GM23338 (cell line): ENCODE data around the gene AANAT.

Experiments used
- CREB1 ChIP-seq: fragments of 250-450 bp; sonication (Bioruptor Pico); IDR thresholded peaks from 2 replicates; pipeline ENCODE4 v1.5.0; 2020; ENCODE audit warnings: low read depth, mild to moderate bottlenecking, moderate library complexity
- EZH2 ChIP-seq: fragments of 200-600 bp; sonication (generic); IDR thresholded peaks from one replicate; pipeline ENCODE4 v1.8.0; 2017; ENCODE audit warnings: antibody characterized with exemption, mild to moderate bottlenecking, low read depth; ENCODE audit not compliant: unreplicated experiment
- EZH2phosphoT487 ChIP-seq: fragments of 200-600 bp; sonication (generic); IDR thresholded peaks from one replicate; pipeline ENCODE4 v1.8.1; 2018; ENCODE audit warnings: antibody characterized with exemption; ENCODE audit not compliant: unreplicated experiment
- JUNB ChIP-seq: IDR thresholded peaks from one replicate; pipeline ENCODE4 v1.6.1; 2016; ENCODE audit warnings: antibody characterized with exemption; ENCODE audit not compliant: unreplicated experiment
- NANOG ChIP-seq: IDR thresholded peaks from 2 replicates; pipeline ENCODE4 v1.6.1; 2016; ENCODE audit warnings: antibody characterized with exemption, borderline replicate concordance
- POLR2AphosphoS5 ChIP-seq: IDR thresholded peaks from 2 replicates; pipeline ENCODE4 v1.6.1; 2016; ENCODE audit warnings: antibody characterized with exemption, low read depth
- STAT1 ChIP-seq: IDR thresholded peaks from one replicate; pipeline ENCODE4 v1.6.1; 2016; ENCODE audit warnings: antibody characterized with exemption; ENCODE audit not compliant: unreplicated experiment
- ZNF114 ChIP-seq: fragments of 250-450 bp; sonication (Bioruptor Pico); IDR thresholded peaks from 2 replicates; pipeline ENCODE4 v1.5.0; 2020; ENCODE audit warnings: mild to moderate bottlenecking, moderate library complexity
- TF ChIP-seq, protein P1 (sequence below), 2 experiments: fragments of 200-600 bp in 1 of 2; sonication (generic) in 1 of 2; conservative IDR thresholded peaks; 2 replicates each; pipeline versions ENCODE4 v1.5.1 to v1.6.1; 2016 to 2017; ENCODE audit warnings: antibody characterized with exemption in 2 of 2, low read depth in 2 of 2, mild to moderate bottlenecking in 2 of 2, moderate library complexity in 1 of 2
- TF ChIP-seq, protein P2 (sequence below): IDR thresholded peaks from one replicate; pipeline ENCODE4 v1.6.1; 2018; ENCODE audit warnings: antibody characterized with exemption; ENCODE audit not compliant: unreplicated experiment
- TF ChIP-seq, protein P3 (sequence below): IDR thresholded peaks from 2 replicates; pipeline ENCODE4 v1.6.1; 2016; ENCODE audit warnings: antibody characterized with exemption
- TF ChIP-seq, protein P4 (sequence below): fragments of 250-450 bp; sonication (Bioruptor Pico); IDR thresholded peaks from 2 replicates; pipeline ENCODE4 v1.5.0; 2020; ENCODE audit warnings: mild to moderate bottlenecking, moderate library complexity

DNA sequence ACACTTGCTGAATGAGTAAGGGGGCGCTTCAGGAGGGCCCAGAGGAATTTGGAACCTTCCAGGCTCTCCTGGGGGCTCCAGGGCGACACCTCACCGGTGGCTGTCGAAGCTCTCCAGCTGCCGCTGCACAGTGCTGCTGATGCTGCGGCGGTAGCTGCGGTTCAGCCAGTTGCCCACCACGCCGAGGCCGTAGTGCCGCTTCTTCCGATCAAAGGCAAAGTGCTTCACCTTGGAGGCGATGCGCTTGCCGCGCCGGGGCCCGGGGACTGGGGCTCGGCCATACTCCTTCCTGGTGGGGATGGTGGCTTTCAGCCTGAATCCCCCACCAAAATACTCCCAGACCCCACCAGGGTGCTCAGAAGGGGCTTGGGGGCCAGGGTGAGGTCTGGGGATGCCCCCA is 9.3 kb downstream of the AANAT start:
- TF ChIP-seq, protein P1, sequence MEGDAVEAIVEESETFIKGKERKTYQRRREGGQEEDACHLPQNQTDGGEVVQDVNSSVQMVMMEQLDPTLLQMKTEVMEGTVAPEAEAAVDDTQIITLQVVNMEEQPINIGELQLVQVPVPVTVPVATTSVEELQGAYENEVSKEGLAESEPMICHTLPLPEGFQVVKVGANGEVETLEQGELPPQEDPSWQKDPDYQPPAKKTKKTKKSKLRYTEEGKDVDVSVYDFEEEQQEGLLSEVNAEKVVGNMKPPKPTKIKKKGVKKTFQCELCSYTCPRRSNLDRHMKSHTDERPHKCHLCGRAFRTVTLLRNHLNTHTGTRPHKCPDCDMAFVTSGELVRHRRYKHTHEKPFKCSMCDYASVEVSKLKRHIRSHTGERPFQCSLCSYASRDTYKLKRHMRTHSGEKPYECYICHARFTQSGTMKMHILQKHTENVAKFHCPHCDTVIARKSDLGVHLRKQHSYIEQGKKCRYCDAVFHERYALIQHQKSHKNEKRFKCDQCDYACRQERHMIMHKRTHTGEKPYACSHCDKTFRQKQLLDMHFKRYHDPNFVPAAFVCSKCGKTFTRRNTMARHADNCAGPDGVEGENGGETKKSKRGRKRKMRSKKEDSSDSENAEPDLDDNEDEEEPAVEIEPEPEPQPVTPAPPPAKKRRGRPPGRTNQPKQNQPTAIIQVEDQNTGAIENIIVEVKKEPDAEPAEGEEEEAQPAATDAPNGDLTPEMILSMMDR (conservative IDR thresholded peaks at IDR 0.05; ENCODE audit: low read depth in 2 of 2) = no peak
- TF ChIP-seq, protein P2, sequence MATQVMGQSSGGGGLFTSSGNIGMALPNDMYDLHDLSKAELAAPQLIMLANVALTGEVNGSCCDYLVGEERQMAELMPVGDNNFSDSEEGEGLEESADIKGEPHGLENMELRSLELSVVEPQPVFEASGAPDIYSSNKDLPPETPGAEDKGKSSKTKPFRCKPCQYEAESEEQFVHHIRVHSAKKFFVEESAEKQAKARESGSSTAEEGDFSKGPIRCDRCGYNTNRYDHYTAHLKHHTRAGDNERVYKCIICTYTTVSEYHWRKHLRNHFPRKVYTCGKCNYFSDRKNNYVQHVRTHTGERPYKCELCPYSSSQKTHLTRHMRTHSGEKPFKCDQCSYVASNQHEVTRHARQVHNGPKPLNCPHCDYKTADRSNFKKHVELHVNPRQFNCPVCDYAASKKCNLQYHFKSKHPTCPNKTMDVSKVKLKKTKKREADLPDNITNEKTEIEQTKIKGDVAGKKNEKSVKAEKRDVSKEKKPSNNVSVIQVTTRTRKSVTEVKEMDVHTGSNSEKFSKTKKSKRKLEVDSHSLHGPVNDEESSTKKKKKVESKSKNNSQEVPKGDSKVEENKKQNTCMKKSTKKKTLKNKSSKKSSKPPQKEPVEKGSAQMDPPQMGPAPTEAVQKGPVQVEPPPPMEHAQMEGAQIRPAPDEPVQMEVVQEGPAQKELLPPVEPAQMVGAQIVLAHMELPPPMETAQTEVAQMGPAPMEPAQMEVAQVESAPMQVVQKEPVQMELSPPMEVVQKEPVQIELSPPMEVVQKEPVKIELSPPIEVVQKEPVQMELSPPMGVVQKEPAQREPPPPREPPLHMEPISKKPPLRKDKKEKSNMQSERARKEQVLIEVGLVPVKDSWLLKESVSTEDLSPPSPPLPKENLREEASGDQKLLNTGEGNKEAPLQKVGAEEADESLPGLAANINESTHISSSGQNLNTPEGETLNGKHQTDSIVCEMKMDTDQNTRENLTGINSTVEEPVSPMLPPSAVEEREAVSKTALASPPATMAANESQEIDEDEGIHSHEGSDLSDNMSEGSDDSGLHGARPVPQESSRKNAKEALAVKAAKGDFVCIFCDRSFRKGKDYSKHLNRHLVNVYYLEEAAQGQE = no peak
- TF ChIP-seq POLR2AphosphoS5 (no peak), EZH2 (no peak), ZNF114 (no peak), EZH2phosphoT487 (no peak), NANOG (no peak), CREB1 (no peak), JUNB (no peak), STAT1 (no peak)
- TF ChIP-seq, protein P3, sequence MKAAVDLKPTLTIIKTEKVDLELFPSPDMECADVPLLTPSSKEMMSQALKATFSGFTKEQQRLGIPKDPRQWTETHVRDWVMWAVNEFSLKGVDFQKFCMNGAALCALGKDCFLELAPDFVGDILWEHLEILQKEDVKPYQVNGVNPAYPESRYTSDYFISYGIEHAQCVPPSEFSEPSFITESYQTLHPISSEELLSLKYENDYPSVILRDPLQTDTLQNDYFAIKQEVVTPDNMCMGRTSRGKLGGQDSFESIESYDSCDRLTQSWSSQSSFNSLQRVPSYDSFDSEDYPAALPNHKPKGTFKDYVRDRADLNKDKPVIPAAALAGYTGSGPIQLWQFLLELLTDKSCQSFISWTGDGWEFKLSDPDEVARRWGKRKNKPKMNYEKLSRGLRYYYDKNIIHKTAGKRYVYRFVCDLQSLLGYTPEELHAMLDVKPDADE = no peak
- TF ChIP-seq, protein P4, sequence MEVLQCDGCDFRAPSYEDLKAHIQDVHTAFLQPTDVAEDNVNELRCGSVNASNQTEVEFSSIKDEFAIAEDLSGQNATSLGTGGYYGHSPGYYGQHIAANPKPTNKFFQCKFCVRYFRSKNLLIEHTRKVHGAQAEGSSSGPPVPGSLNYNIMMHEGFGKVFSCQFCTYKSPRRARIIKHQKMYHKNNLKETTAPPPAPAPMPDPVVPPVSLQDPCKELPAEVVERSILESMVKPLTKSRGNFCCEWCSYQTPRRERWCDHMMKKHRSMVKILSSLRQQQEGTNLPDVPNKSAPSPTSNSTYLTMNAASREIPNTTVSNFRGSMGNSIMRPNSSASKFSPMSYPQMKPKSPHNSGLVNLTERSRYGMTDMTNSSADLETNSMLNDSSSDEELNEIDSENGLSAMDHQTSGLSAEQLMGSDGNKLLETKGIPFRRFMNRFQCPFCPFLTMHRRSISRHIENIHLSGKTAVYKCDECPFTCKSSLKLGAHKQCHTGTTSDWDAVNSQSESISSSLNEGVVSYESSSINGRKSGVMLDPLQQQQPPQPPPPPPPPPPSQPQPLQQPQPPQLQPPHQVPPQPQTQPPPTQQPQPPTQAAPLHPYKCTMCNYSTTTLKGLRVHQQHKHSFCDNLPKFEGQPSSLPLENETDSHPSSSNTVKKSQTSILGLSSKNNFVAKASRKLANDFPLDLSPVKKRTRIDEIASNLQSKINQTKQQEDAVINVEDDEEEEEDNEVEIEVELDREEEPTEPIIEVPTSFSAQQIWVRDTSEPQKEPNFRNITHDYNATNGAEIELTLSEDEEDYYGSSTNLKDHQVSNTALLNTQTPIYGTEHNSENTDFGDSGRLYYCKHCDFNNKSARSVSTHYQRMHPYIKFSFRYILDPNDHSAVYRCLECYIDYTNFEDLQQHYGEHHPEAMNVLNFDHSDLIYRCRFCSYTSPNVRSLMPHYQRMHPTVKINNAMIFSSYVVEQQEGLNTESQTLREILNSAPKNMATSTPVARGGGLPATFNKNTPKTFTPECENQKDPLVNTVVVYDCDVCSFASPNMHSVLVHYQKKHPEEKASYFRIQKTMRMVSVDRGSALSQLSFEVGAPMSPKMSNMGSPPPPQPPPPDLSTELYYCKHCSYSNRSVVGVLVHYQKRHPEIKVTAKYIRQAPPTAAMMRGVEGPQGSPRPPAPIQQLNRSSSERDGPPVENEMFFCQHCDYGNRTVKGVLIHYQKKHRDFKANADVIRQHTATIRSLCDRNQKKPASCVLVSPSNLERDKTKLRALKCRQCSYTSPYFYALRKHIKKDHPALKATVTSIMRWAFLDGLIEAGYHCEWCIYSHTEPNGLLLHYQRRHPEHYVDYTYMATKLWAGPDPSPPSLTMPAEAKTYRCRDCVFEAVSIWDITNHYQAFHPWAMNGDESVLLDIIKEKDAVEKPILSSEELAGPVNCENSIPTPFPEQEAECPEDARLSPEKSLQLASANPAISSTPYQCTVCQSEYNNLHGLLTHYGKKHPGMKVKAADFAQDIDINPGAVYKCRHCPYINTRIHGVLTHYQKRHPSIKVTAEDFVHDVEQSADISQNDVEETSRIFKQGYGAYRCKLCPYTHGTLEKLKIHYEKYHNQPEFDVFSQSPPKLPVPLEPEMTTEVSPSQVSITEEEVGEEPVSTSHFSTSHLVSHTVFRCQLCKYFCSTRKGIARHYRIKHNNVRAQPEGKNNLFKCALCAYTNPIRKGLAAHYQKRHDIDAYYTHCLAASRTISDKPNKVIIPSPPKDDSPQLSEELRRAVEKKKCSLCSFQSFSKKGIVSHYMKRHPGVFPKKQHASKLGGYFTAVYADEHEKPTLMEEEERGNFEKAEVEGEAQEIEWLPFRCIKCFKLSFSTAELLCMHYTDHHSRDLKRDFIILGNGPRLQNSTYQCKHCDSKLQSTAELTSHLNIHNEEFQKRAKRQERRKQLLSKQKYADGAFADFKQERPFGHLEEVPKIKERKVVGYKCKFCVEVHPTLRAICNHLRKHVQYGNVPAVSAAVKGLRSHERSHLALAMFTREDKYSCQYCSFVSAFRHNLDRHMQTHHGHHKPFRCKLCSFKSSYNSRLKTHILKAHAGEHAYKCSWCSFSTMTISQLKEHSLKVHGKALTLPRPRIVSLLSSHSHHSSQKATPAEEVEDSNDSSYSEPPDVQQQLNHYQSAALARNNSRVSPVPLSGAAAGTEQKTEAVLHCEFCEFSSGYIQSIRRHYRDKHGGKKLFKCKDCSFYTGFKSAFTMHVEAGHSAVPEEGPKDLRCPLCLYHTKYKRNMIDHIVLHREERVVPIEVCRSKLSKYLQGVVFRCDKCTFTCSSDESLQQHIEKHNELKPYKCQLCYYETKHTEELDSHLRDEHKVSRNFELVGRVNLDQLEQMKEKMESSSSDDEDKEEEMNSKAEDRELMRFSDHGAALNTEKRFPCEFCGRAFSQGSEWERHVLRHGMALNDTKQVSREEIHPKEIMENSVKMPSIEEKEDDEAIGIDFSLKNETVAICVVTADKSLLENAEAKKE = no peak
